Upper lobe of right lung (tissue), 1 donor: ENCODE results near the gene OR7A10. TPM values are rescaled to one million over a fixed set of nuclear protein-coding genes. Genes with fewer than 3 reads are reported as not detected.

Experiments
- ATAC-seq: fragments of 200-7000 bp; cut with Tn5 transposase; one replicate; pipeline ENCODE4 v1.9.1; 2020; ENCODE audit warnings: mild to moderate bottlenecking, moderate library complexity
- DNase-seq: peaks from one replicate; pipeline ENCODE4 v3.0.0-alpha.2; 2020
- H3K27ac ChIP-seq: fragments of 200-600 bp; one replicate; pipeline ENCODE4 v1.8.0; 2022
- H3K27me3 ChIP-seq: fragments of 200-600 bp; one replicate; pipeline ENCODE4 v1.8.0; 2022; ENCODE audit warnings: mild to moderate bottlenecking
- H3K36me3 ChIP-seq: fragments of 200-600 bp; one replicate; pipeline ENCODE4 v1.8.0; 2022
- H3K4me1 ChIP-seq: fragments of 200-600 bp; one replicate; pipeline ENCODE4 v1.8.0; 2022
- H3K4me3 ChIP-seq: fragments of 200-600 bp; one replicate; pipeline ENCODE4 v1.8.0; 2022; ENCODE audit warnings: mild to moderate bottlenecking
- H3K9me3 ChIP-seq: fragments of 200-600 bp; one replicate; pipeline ENCODE4 v1.8.0; 2022
- CTCF ChIP-seq: fragments of 200-600 bp; IDR thresholded peaks from one replicate; pipeline ENCODE4 v1.8.0; 2022; ENCODE audit warnings: antibody characterized with exemption
- intact Hi-C: fragments of 100-400 bp; cut with DNase I; formaldehyde crosslinking; loops from one replicate; pipeline ENCODE4 v1.11.0; 2022
- total RNA-seq: library from RNA; stranded (reverse); fragmentation: NEBNext Ultra II Directional; extraction: Animal tissue kit (Norgen Biotek cat#: 25700); gene quantifications from one replicate; pipeline ENCODE4 v1.2.1, GENCODE V29; 2021
- donor health status: DM: no; HTN: yes; CAD: no; lungs with severe emphysema.

Gene OR7A10
- total RNA-seq, 1 donor from 2014 or later, result not detected

- no peak for TF ChIP-seq CTCF
- Histone ChIP-seq H3K36me3 (no peaks in the 10 kb centered on the region), H3K4me1 (no peaks in the 10 kb centered on the region), H3K9me3 (no peaks in the 10 kb centered on the region), H3K27me3 (peaks cover 10% of the 10 kb centered on the region), H3K4me3 (no peak overlapping the region), H3K27ac (no peak overlapping the region)
- DNase-seq, result no peak
- intact Hi-C loops, result no loop called here
- no peak for ATAC-seq
These were observed 19.8 kb upstream of the OR7A10 start for GRCh38 chr19:14868497-14868896.

GRCh38 chr19:14843578-14843977 is 5.1 kb downstream of the OR7A10 start:
- no peaks in the 10 kb centered on the region for H3K9me3 ChIP-seq
- no peaks in the 10 kb centered on the region for H3K36me3 ChIP-seq
- H3K27me3 ChIP-seq, result peaks cover 6% of the 10 kb centered on the region
- intact Hi-C loops, result no loop called here
- no peak overlapping the region for H3K4me3 ChIP-seq
- no peak for ATAC-seq
- H3K4me1 ChIP-seq, result no peaks in the 10 kb centered on the region
- TF ChIP-seq CTCF, result no peak
- no peak for DNase-seq
- no peak overlapping the region for H3K27ac ChIP-seq

- intact Hi-C loops, result no loop called here
- no peaks in the 10 kb centered on the region for H3K4me1 ChIP-seq
- peaks cover 6% of the 10 kb centered on the region for H3K27me3 ChIP-seq
- DNase-seq (no peak), ATAC-seq (no peak)
- H3K27ac ChIP-seq, result no peak overlapping the region
- no peak for TF ChIP-seq CTCF
- H3K9me3 ChIP-seq, result no peaks in the 10 kb centered on the region
- H3K36me3 ChIP-seq, result no peaks in the 10 kb centered on the region
- no peak overlapping the region for H3K4me3 ChIP-seq
These were observed 5.6 kb downstream of the OR7A10 start for GRCh38 chr19:14843169-14843568.

GRCh38 chr19:14840206-14840605 is 8.5 kb downstream of the OR7A10 start:
- Histone ChIP-seq H3K27ac (no peak overlapping the region), H3K36me3 (no peaks in the 10 kb centered on the region), H3K4me1 (no peaks in the 10 kb centered on the region), H3K9me3 (no peaks in the 10 kb centered on the region), H3K4me3 (no peak overlapping the region), H3K27me3 (peaks cover 3% of the 10 kb centered on the region)
- intact Hi-C loops, result no loop called here
- TF ChIP-seq CTCF, result no peak
- ATAC-seq (no peak), DNase-seq (no peak)

- H3K4me3 ChIP-seq, result no peak overlapping the region
- no peaks in the 10 kb centered on the region for H3K4me1 ChIP-seq
- intact Hi-C loops, result no loop called here
- DNase-seq (no peak), ATAC-seq (no peak)
- TF ChIP-seq CTCF, result no peak
- no peaks in the 10 kb centered on the region for H3K9me3 ChIP-seq
- no peaks in the 10 kb centered on the region for H3K36me3 ChIP-seq
- no peak overlapping the region for H3K27ac ChIP-seq
- H3K27me3 ChIP-seq, result peaks cover 4% of the 10 kb centered on the region
These were observed 11.3 kb downstream of the OR7A10 start for GRCh38 chr19:14837391-14837790.

- Histone ChIP-seq H3K27me3 (peaks cover 4% of the 10 kb centered on the region), H3K36me3 (no peaks in the 10 kb centered on the region), H3K27ac (no peak within 1 kb of the TSS), H3K4me3 (no peak within 1 kb of the TSS), H3K4me1 (no peaks in the 10 kb centered on the region), H3K9me3 (no peaks in the 10 kb centered on the region)
- no peak for TF ChIP-seq CTCF
- intact Hi-C loops, result no loop called here
- DNase-seq (no peak), ATAC-seq (no peak)
These were observed 13.7 kb downstream of the OR7A10 start, which contains the start of the genes OR7A5 and OR7C1 for GRCh38 chr19:14835011-14835410. OR7A5 (minus strand) TSS chr19:14835185; CDS start chr19:14828241, 6,944 bp downstream. OR7C1 (minus strand) TSS chr19:14835185; CDS start chr19:14800136, 35,049 bp downstream.
